K562 (cell line): Measurements from ENCODE around the gene NAT14. TPM values are rescaled to one million over a fixed set of nuclear protein-coding genes. Genes with fewer than 3 reads are reported as not detected.

Experiments used
- GATA2 ChIP-seq: sonication (generic); formaldehyde crosslinking; IDR thresholded peaks from 2 replicates; pipeline ENCODE4 v1.4.0; 2020; ENCODE audit warnings: mild to moderate bottlenecking, missing genetic modification reagents
- KDM4B ChIP-seq, 2 experiments: fragments of 450-650 bp in 1 of 2; sonication (generic) in 1 of 2; IDR thresholded peaks; 2 replicates each; pipeline ENCODE4 v1.6.1; 2016 to 2017; ENCODE audit warnings: borderline replicate concordance in 2 of 2, antibody characterized with exemption in 1 of 2, low read depth in 1 of 2, mild to moderate bottlenecking in 1 of 2
- MYNN ChIP-seq, 2 experiments: sonication (generic); formaldehyde crosslinking in 1 of 2; IDR thresholded peaks; 2 replicates each; pipeline versions ENCODE4 v1.5.0 to v1.6.1; 2016 to 2020; ENCODE audit warnings: antibody characterized with exemption in 1 of 2, missing genetic modification reagents in 1 of 2
- ZFP36 ChIP-seq: fragments of 150-350 bp; IDR thresholded peaks from 2 replicates; pipeline ENCODE4 v1.6.1; 2018; ENCODE audit warnings: low read length, low read depth; ENCODE audit not compliant: partially characterized antibody
- ZFX ChIP-seq: sonication (generic); formaldehyde crosslinking; IDR thresholded peaks from 2 replicates; pipeline ENCODE4 v1.8.0; 2022; ENCODE audit warnings: mild to moderate bottlenecking, missing genetic modification reagents, moderate library complexity
- ZNF431 ChIP-seq: sonication (generic); formaldehyde crosslinking; IDR thresholded peaks from 2 replicates; pipeline ENCODE4 v1.8.0; 2022; ENCODE audit warnings: mild to moderate bottlenecking, missing genetic modification reagents
- ZNF764 ChIP-seq: fragments of 250-450 bp; sonication (Bioruptor Pico); IDR thresholded peaks from 2 replicates; pipeline ENCODE4 v1.4.0; 2020; ENCODE audit warnings: low read depth, mild to moderate bottlenecking, moderate library complexity
- polyA plus RNA-seq, 8 experiments: library from polyadenylated mRNA; depleted of rRNA in 4 of 8; stranded (reverse) in 5 of 8; unstranded in 3 of 8; fragments of >200 nt; fragmentation: Nextera tagmentation in 2 of 8; fragmentation: Illumina TruSeq in 1 of 8; extraction: Ambion mirVana in 2 of 8; extraction: Trizol in 1 of 8; gene quantifications; 2 replicates each; pipeline versions ENCODE4 v1.2.1 to v1.2.3, GENCODE V29; 2011 to 2014; ENCODE audit warnings: inconsistent platforms in 1 of 8, missing spikeins in 1 of 8
- total RNA-seq, 7 experiments: library from RNA; depleted of rRNA in 6 of 7; stranded (reverse); fragments of >200 nt in 6 of 7; fragmentation: Illumina TruSeq in 2 of 7; extraction: Trizol in 2 of 7; gene quantifications; 2 replicates each; pipeline versions ENCODE4 v1.2.1 to v1.2.3, GENCODE V29; 2011 to 2021; ENCODE audit warnings: low replicate concordance in 1 of 7
- TF ChIP-seq, protein P1 (sequence below): fragments of 450-650 bp; IDR thresholded peaks from 2 replicates; pipeline ENCODE4 v1.6.1; 2016; ENCODE audit warnings: mild to moderate bottlenecking, moderate library complexity
- TF ChIP-seq, protein P2 (sequence below), 3 experiments: fragments of 200-800 bp in 1 of 3; sonication (Bioruptor generic) in 1 of 3; sonication (generic) in 1 of 3; formaldehyde crosslinking in 1 of 3; IDR thresholded peaks; 2 replicates each; pipeline versions ENCODE4 v1.6.1 to v1.8.0; 2016 to 2022; ENCODE audit warnings: mild to moderate bottlenecking in 2 of 3, missing compliant biosample characterization in 2 of 3, missing genetic modification characterization in 2 of 3, missing genetic modification reagents in 1 of 3
- TF ChIP-seq, protein P3 (sequence below): sonication (generic); formaldehyde crosslinking; IDR thresholded peaks from 2 replicates; pipeline ENCODE4 v1.9.0; 2022; ENCODE audit warnings: mild to moderate bottlenecking, missing genetic modification reagents

NAT14 gene
- total and polyA plus RNA-seq, 9 of the 15 experiments (the other 6 are each of a cell fraction or from before 2014, with no cell fraction given), result 2.4 to 77.0 (median 26.7) TPM

DNA sequence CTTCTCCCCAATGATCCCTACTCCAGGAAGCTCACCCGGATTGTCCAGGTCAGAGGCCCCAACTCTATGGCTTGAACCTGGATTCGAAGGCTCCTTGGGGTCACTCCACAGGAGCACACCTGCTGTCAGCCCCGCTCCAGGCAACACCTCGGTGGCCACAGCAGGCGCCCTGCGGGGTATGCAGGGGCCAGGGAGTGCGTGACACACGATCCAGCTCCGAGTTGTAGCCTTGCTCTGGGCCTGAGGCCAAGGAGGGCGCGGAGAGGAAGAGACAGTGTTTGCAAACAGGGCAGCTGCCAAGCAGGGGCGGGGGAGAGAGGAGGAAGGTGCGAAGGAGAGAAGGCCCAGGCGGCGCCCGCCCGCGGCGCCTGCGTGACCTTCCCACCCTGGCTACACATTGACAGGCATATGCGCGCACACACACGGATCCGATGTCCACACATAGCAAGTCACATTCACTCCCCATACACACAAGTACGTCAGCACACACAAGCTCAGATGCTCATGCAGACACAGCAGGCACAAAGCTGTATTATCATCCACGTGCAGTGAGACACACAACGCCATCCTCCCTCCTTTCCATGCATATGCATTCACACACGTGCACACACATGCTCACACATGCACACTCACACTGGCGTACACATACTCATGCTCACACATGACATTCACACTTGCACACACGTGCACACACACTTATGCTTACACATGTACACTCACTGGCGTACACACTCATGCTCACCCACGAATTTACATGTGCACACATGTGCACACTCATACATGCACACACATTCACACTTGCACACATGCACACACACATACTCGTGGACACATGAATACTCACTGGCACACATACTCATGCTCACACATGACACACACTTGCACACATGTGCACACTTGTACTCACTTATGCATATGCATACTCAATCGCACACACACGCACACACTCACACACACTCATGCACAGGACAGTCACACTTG lies 41.5 kb downstream of the NAT14 start (continued):
- TF ChIP-seq, protein P1, sequence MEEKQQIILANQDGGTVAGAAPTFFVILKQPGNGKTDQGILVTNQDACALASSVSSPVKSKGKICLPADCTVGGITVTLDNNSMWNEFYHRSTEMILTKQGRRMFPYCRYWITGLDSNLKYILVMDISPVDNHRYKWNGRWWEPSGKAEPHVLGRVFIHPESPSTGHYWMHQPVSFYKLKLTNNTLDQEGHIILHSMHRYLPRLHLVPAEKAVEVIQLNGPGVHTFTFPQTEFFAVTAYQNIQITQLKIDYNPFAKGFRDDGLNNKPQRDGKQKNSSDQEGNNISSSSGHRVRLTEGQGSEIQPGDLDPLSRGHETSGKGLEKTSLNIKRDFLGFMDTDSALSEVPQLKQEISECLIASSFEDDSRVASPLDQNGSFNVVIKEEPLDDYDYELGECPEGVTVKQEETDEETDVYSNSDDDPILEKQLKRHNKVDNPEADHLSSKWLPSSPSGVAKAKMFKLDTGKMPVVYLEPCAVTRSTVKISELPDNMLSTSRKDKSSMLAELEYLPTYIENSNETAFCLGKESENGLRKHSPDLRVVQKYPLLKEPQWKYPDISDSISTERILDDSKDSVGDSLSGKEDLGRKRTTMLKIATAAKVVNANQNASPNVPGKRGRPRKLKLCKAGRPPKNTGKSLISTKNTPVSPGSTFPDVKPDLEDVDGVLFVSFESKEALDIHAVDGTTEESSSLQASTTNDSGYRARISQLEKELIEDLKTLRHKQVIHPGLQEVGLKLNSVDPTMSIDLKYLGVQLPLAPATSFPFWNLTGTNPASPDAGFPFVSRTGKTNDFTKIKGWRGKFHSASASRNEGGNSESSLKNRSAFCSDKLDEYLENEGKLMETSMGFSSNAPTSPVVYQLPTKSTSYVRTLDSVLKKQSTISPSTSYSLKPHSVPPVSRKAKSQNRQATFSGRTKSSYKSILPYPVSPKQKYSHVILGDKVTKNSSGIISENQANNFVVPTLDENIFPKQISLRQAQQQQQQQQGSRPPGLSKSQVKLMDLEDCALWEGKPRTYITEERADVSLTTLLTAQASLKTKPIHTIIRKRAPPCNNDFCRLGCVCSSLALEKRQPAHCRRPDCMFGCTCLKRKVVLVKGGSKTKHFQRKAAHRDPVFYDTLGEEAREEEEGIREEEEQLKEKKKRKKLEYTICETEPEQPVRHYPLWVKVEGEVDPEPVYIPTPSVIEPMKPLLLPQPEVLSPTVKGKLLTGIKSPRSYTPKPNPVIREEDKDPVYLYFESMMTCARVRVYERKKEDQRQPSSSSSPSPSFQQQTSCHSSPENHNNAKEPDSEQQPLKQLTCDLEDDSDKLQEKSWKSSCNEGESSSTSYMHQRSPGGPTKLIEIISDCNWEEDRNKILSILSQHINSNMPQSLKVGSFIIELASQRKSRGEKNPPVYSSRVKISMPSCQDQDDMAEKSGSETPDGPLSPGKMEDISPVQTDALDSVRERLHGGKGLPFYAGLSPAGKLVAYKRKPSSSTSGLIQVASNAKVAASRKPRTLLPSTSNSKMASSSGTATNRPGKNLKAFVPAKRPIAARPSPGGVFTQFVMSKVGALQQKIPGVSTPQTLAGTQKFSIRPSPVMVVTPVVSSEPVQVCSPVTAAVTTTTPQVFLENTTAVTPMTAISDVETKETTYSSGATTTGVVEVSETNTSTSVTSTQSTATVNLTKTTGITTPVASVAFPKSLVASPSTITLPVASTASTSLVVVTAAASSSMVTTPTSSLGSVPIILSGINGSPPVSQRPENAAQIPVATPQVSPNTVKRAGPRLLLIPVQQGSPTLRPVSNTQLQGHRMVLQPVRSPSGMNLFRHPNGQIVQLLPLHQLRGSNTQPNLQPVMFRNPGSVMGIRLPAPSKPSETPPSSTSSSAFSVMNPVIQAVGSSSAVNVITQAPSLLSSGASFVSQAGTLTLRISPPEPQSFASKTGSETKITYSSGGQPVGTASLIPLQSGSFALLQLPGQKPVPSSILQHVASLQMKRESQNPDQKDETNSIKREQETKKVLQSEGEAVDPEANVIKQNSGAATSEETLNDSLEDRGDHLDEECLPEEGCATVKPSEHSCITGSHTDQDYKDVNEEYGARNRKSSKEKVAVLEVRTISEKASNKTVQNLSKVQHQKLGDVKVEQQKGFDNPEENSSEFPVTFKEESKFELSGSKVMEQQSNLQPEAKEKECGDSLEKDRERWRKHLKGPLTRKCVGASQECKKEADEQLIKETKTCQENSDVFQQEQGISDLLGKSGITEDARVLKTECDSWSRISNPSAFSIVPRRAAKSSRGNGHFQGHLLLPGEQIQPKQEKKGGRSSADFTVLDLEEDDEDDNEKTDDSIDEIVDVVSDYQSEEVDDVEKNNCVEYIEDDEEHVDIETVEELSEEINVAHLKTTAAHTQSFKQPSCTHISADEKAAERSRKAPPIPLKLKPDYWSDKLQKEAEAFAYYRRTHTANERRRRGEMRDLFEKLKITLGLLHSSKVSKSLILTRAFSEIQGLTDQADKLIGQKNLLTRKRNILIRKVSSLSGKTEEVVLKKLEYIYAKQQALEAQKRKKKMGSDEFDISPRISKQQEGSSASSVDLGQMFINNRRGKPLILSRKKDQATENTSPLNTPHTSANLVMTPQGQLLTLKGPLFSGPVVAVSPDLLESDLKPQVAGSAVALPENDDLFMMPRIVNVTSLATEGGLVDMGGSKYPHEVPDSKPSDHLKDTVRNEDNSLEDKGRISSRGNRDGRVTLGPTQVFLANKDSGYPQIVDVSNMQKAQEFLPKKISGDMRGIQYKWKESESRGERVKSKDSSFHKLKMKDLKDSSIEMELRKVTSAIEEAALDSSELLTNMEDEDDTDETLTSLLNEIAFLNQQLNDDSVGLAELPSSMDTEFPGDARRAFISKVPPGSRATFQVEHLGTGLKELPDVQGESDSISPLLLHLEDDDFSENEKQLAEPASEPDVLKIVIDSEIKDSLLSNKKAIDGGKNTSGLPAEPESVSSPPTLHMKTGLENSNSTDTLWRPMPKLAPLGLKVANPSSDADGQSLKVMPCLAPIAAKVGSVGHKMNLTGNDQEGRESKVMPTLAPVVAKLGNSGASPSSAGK, result peak; percentile 52
- TF ChIP-seq ZFP36 (peak; percentile 73), ZNF431 (CRISPR knock-in tag) (peak; percentile 56; the same call in 1 of the 2 replicates), ZNF764 (CRISPR knock-in tag) (no peak), KDM4B (IDR thresholded peaks at IDR 0.05; ENCODE audit: borderline replicate concordance in 2 of 2, low read depth in 1 of 2) (0 out of 4 replicates have a peak, but pooled peaks of 1 of the 2 experiments have one; percentile 19), ZFX (peak; percentile 49; the same call in 1 of the 2 replicates), GATA2 (no peak), MYNN (IDR thresholded peaks at IDR 0.05) (peak; percentile 42), MYNN (CRISPR knock-in tag; IDR thresholded peaks at IDR 0.05) (no peak)
- TF ChIP-seq, protein P2, sequence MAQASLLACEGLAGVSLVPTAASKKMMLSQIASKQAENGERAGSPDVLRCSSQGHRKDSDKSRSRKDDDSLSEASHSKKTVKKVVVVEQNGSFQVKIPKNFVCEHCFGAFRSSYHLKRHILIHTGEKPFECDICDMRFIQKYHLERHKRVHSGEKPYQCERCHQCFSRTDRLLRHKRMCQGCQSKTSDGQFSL (CRISPR knock-in tag; IDR thresholded peaks at IDR 0.05), result peak; percentile 27; the same call in 1 of the 2 replicates
- TF ChIP-seq, protein P2 (tag; IDR thresholded peaks at IDR 0.05), result no peak
- TF ChIP-seq, protein P3, sequence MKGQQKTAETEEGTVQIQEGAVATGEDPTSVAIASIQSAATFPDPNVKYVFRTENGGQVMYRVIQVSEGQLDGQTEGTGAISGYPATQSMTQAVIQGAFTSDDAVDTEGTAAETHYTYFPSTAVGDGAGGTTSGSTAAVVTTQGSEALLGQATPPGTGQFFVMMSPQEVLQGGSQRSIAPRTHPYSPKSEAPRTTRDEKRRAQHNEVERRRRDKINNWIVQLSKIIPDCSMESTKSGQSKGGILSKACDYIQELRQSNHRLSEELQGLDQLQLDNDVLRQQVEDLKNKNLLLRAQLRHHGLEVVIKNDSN, result peak; percentile 65
